HEK293 (cell line): ENCODE measurements around the gene SH2D2A.

ENCODE experiments used
- CTCF ChIP-seq: fragments of 450-650 bp; formaldehyde crosslinking; IDR thresholded peaks from 2 replicates; pipeline ENCODE4 v1.5.1; 2016; ENCODE audit warnings: missing biosample characterization, missing genetic modification characterization
- ZNF610 ChIP-seq: fragments of 450-650 bp; formaldehyde crosslinking; IDR thresholded peaks from 2 replicates; pipeline ENCODE4 v1.5.1; 2016; ENCODE audit warnings: missing biosample characterization, missing genetic modification characterization, borderline replicate concordance
- ZNF776 ChIP-seq: fragments of 450-650 bp; formaldehyde crosslinking; IDR thresholded peaks from 2 replicates; pipeline ENCODE4 v1.5.0; 2017; ENCODE audit warnings: missing biosample characterization, missing genetic modification characterization, borderline replicate concordance

DNA sequence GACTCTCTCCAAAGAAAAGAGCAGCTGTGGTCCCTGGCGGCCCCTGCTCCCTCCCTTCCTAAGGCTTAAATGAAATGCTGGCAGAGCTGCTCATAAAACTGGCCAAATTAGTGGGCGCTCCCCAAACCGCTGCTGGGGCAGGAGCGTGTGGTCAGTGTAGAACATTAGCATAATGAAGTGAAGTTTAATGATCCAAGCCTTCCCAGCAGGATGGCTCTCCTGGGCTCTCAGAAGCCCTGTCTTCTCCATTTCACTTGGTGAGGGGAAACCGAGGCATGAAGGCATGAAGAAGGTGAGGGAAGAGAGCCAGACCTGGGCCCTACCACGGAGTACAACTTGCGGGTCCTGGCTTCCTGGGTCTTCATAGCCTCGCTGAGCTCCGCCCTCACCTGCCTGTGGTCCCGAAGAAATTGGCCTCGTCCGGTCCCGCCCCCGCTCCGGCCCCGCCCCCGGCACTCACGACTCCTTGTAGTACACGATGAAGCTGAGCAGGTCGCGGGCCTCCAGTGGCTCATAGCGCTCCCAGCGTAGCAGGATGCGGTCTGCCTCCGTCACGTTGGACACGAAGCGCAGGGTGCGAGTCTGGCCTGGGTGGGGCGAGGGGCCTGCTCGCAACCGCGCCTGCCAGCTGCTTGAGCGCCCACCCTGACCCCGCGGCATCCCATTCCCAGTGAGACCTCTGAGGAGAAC lies 32.0 kb upstream of the SH2D2A start:
- TF ChIP-seq ZNF610 (tag by site-specific recombination), result no peak
- TF ChIP-seq CTCF, result no peak
- TF ChIP-seq ZNF776, result no peak
